ENCODE measurements around the gene D2HGDH. TPM values are rescaled to one million over a fixed set of nuclear protein-coding genes. Genes with fewer than 3 reads are reported as not detected.

Gene D2HGDH
- total RNA-seq, 1 donor from 2014 or later: 10.0 TPM

- H3K27ac Mint-ChIP-seq (ENCODE audit: unreplicated experiment): no peak overlapping the region
- peaks cover 35% of the 10 kb centered on the region for H3K36me3 Mint-ChIP-seq (ENCODE audit: low read depth, unreplicated experiment)
- Histone ChIP-seq H3K4me3 (ENCODE audit: insufficient read depth, low read depth, low read length) (no peak overlapping the region), H2AFZ (ENCODE audit: low read depth, low read length) (no peak overlapping the region), H3K79me2 (ENCODE audit: insufficient read depth, low read length) (no peaks in the 10 kb centered on the region), H3K36me3 (ENCODE audit: insufficient read depth, low read length) (peaks cover 5% of the 10 kb centered on the region), H3K9ac (ENCODE audit: low read length) (no peak overlapping the region), H3K27ac (ENCODE audit: low read depth, low read length) (no peak overlapping the region), H3K4me2 (ENCODE audit: low read length) (no peak overlapping the region), H3K27me3 (ENCODE audit: insufficient read depth, low read length) (no peaks in the 10 kb centered on the region), H3K4me1 (ENCODE audit: insufficient read depth, low read length) (no peaks in the 10 kb centered on the region), H3K9me3 (ENCODE audit: insufficient read depth, low read depth, low read length) (peaks cover 5% of the 10 kb centered on the region), H4K20me1 (ENCODE audit: insufficient read depth, low read length) (no peaks in the 10 kb centered on the region)
- no peaks in the 10 kb centered on the region for H3K4me1 Mint-ChIP-seq (ENCODE audit: low read depth, unreplicated experiment)
- FAIRE-seq: no peak
- no peak overlapping the region for H3K4me3 Mint-ChIP-seq (ENCODE audit: unreplicated experiment)
- no peaks in the 10 kb centered on the region for H3K27me3 Mint-ChIP-seq (ENCODE audit: low read depth, unreplicated experiment)
- peaks cover 13% of the 10 kb centered on the region for H3K9me3 Mint-ChIP-seq (ENCODE audit: unreplicated experiment)
- TF ChIP-seq CTCF (IDR thresholded peaks at IDR 0.05; ENCODE audit: insufficient read depth, low read depth, low read length) (no peak), EZH2 (IDR thresholded peaks at IDR 0.05; ENCODE audit: insufficient read depth, low read length) (no peak)
- no peak for DNase-seq (ENCODE audit: low read depth)
These were observed 15.3 kb upstream of the D2HGDH start for GRCh38 chr2:241719093-241719492.

GRCh38 chr2:241720099-241720498 lies 14.3 kb upstream of the D2HGDH start:
- Mint-ChIP-seq H3K4me3 (ENCODE audit: unreplicated experiment) (no peak overlapping the region), H3K27me3 (ENCODE audit: low read depth, unreplicated experiment) (no peaks in the 10 kb centered on the region), H3K4me1 (ENCODE audit: low read depth, unreplicated experiment) (no peaks in the 10 kb centered on the region), H3K36me3 (ENCODE audit: low read depth, unreplicated experiment) (peaks cover 37% of the 10 kb centered on the region), H3K27ac (ENCODE audit: unreplicated experiment) (no peak overlapping the region), H3K9me3 (ENCODE audit: unreplicated experiment) (peaks cover 13% of the 10 kb centered on the region)
- H3K9ac ChIP-seq (ENCODE audit: low read length): no peak overlapping the region
- no peak overlapping the region for H2AFZ ChIP-seq (ENCODE audit: low read depth, low read length)
- H4K20me1 ChIP-seq (ENCODE audit: insufficient read depth, low read length): no peaks in the 10 kb centered on the region
- TF ChIP-seq CTCF (IDR thresholded peaks at IDR 0.05; ENCODE audit: insufficient read depth, low read depth, low read length): no peak
- TF ChIP-seq EZH2 (IDR thresholded peaks at IDR 0.05; ENCODE audit: insufficient read depth, low read length): no peak
- H3K4me1 ChIP-seq (ENCODE audit: insufficient read depth, low read length): no peaks in the 10 kb centered on the region
- H3K4me2 ChIP-seq (ENCODE audit: low read length): no peak overlapping the region
- no peaks in the 10 kb centered on the region for H3K79me2 ChIP-seq (ENCODE audit: insufficient read depth, low read length)
- H3K4me3 ChIP-seq (ENCODE audit: insufficient read depth, low read depth, low read length): no peak overlapping the region
- H3K27me3 ChIP-seq (ENCODE audit: insufficient read depth, low read length): no peaks in the 10 kb centered on the region
- H3K27ac ChIP-seq (ENCODE audit: low read depth, low read length): no peak overlapping the region
- H3K9me3 ChIP-seq (ENCODE audit: insufficient read depth, low read depth, low read length): peaks cover 5% of the 10 kb centered on the region
- peaks cover 3% of the 10 kb centered on the region for H3K36me3 ChIP-seq (ENCODE audit: insufficient read depth, low read length)
- DNase-seq (ENCODE audit: low read depth) (no peak), FAIRE-seq (no peak)

- peaks cover 3% of the 10 kb centered on the region for H3K36me3 ChIP-seq (ENCODE audit: insufficient read depth, low read length)
- H3K4me3 ChIP-seq (ENCODE audit: insufficient read depth, low read depth, low read length): no peak overlapping the region
- no peak for DNase-seq (ENCODE audit: low read depth)
- no peak overlapping the region for H2AFZ ChIP-seq (ENCODE audit: low read depth, low read length)
- H3K27me3 Mint-ChIP-seq (ENCODE audit: low read depth, unreplicated experiment): no peaks in the 10 kb centered on the region
- TF ChIP-seq CTCF (IDR thresholded peaks at IDR 0.05; ENCODE audit: insufficient read depth, low read depth, low read length): no peak
- no peak for TF ChIP-seq EZH2 (IDR thresholded peaks at IDR 0.05; ENCODE audit: insufficient read depth, low read length)
- FAIRE-seq: no peak
- peaks cover 5% of the 10 kb centered on the region for H3K9me3 ChIP-seq (ENCODE audit: insufficient read depth, low read depth, low read length)
- H4K20me1 ChIP-seq (ENCODE audit: insufficient read depth, low read length): no peaks in the 10 kb centered on the region
- H3K4me1 ChIP-seq (ENCODE audit: insufficient read depth, low read length): no peaks in the 10 kb centered on the region
- H3K36me3 Mint-ChIP-seq (ENCODE audit: low read depth, unreplicated experiment): peaks cover 37% of the 10 kb centered on the region
- H3K9me3 Mint-ChIP-seq (ENCODE audit: unreplicated experiment): peaks cover 13% of the 10 kb centered on the region
- H3K27ac ChIP-seq (ENCODE audit: low read depth, low read length): no peak overlapping the region
- no peak overlapping the region for H3K4me3 Mint-ChIP-seq (ENCODE audit: unreplicated experiment)
- no peaks in the 10 kb centered on the region for H3K27me3 ChIP-seq (ENCODE audit: insufficient read depth, low read length)
- H3K27ac Mint-ChIP-seq (ENCODE audit: unreplicated experiment): no peak overlapping the region
- H3K4me2 ChIP-seq (ENCODE audit: low read length): no peak overlapping the region
- no peaks in the 10 kb centered on the region for H3K4me1 Mint-ChIP-seq (ENCODE audit: low read depth, unreplicated experiment)
- H3K9ac ChIP-seq (ENCODE audit: low read length): no peak overlapping the region
- no peaks in the 10 kb centered on the region for H3K79me2 ChIP-seq (ENCODE audit: insufficient read depth, low read length)
These were observed 13.9 kb upstream of the D2HGDH start for GRCh38 chr2:241720560-241720959.
